Panc1 (cell line): Measurements from ENCODE around the gene KIAA0930. TPM values are rescaled to one million over a fixed set of nuclear protein-coding genes. Genes with fewer than 3 reads are reported as not detected.

Experiments used
- ATAC-seq: fragments of 200-7000 bp; cut with Tn5 transposase; 2 replicates; pipeline ENCODE4 v1.9.1; 2020; ENCODE audit warnings: mild to moderate bottlenecking, moderate library complexity
- BruUV-seq: library from RNA; stranded (reverse); fragments of 400-500 nt; replicated peaks from 2 replicates; lab custom pipeline; 2021; lab: Mats Ljungman, UMichigan
- CTCF ChIA-PET: fragments of 300-600 bp; sonication (Branson Sonifier 250); formaldehyde crosslinking; loops from one replicate; lab custom pipeline; 2022; ENCODE audit warnings: antibody characterized with exemption; lab: Charles Lee
- POLR2A ChIA-PET: fragments of 300-600 bp; sonication (Branson Sonifier 250); formaldehyde crosslinking; loops from one replicate; lab custom pipeline; 2022; ENCODE audit warnings: antibody characterized with exemption; lab: Charles Lee
- DNase-seq: peaks from one replicate; pipeline ENCODE4 v3.0.0-alpha.2; 2010; ENCODE audit warnings: low read depth, low spot score
- H3K27ac ChIP-seq: 2 replicates; pipeline ENCODE4 v1.5.1; 2011; ENCODE audit warnings: mild to moderate bottlenecking, low read length, inconsistent platforms
- H3K27me3 ChIP-seq: fragments of 200-500 bp; sonication (Bioruptor generic); 2 replicates; pipeline ENCODE4 v1.6.0; 2014; ENCODE audit warnings: low read length, inconsistent platforms; ENCODE audit not compliant: control insufficient read depth, insufficient read depth
- H3K36me3 ChIP-seq: fragments of 200-500 bp; sonication (Bioruptor generic); 2 replicates; pipeline ENCODE4 v1.5.1; 2014; ENCODE audit warnings: inconsistent platforms, mild to moderate bottlenecking, low read length, moderate library complexity; ENCODE audit not compliant: control insufficient read depth, insufficient read depth
- H3K4me1 ChIP-seq: 2 replicates; pipeline ENCODE4 v1.5.1; 2011; ENCODE audit warnings: inconsistent platforms, mild to moderate bottlenecking, low read length, moderate library complexity; ENCODE audit not compliant: control insufficient read depth, insufficient read depth
- H3K4me3 ChIP-seq, 2 experiments: 2 replicates each; pipeline ENCODE4 v1.5.1; 2011 to 2012; ENCODE audit warnings: low read depth in 2 of 2, low read length in 2 of 2, mild to moderate bottlenecking in 2 of 2, inconsistent platforms in 1 of 2, moderate library complexity in 1 of 2
- H3K9me3 ChIP-seq: fragments of 200-500 bp; sonication (Bioruptor generic); 2 replicates; pipeline ENCODE4 v1.5.1; 2014; ENCODE audit warnings: low read depth, mild to moderate bottlenecking, inconsistent platforms, low read length, moderate library complexity; ENCODE audit not compliant: control insufficient read depth, insufficient read depth
- POLR2AphosphoS5 ChIP-seq: IDR thresholded peaks from 2 replicates; pipeline ENCODE4 v1.6.1; 2012; ENCODE audit warnings: mild to moderate bottlenecking, low read depth, low read length, moderate library complexity
- SIN3A ChIP-seq: IDR thresholded peaks from 2 replicates; pipeline ENCODE4 v1.6.1; 2012; ENCODE audit warnings: low read depth, mild to moderate bottlenecking, low read length, moderate library complexity, borderline replicate concordance; ENCODE audit not compliant: insufficient read depth
- TCF7L2 ChIP-seq: IDR thresholded peaks from 2 replicates; pipeline ENCODE4 v1.6.1; 2011; ENCODE audit warnings: mild to moderate bottlenecking, low read depth, low read length, inconsistent platforms
- in situ Hi-C: cut with HindIII; loops from 2 replicates; pipeline ENCODE4 v1.10.0; 2016; ENCODE audit warnings: low sequenced_read_pairs, low pct_unique_long_range_greater_than_20kb
- intact Hi-C: fragments of 100-400 bp; cut with micrococcal nuclease; formaldehyde crosslinking; loops from one replicate; pipeline ENCODE4 v1.10.0; 2022; ENCODE audit not compliant: unreplicated experiment
- total RNA-seq: library from RNA; stranded (reverse); gene quantifications from one replicate; pipeline ENCODE4 v1.2.1, GENCODE V29; 2021; ENCODE audit not compliant: unreplicated experiment
- TF ChIP-seq, protein P1 (sequence below), 2 experiments: IDR thresholded peaks; 2 replicates each; pipeline ENCODE4 v1.6.1; 2011 to 2012; ENCODE audit warnings: low read depth in 2 of 2, control low read depth in 1 of 2, low read length in 1 of 2, mild to moderate bottlenecking in 1 of 2, moderate library complexity in 1 of 2; ENCODE audit not compliant: insufficient read depth in 1 of 2
- TF ChIP-seq, protein P2 (sequence below): fragments of 450-650 bp; IDR thresholded peaks from 2 replicates; pipeline ENCODE4 v1.5.1; 2017; ENCODE audit warnings: mild to moderate bottlenecking

Gene KIAA0930
- total RNA-seq, 1 experiment from 2014 or later, result 42.5 TPM

DNA sequence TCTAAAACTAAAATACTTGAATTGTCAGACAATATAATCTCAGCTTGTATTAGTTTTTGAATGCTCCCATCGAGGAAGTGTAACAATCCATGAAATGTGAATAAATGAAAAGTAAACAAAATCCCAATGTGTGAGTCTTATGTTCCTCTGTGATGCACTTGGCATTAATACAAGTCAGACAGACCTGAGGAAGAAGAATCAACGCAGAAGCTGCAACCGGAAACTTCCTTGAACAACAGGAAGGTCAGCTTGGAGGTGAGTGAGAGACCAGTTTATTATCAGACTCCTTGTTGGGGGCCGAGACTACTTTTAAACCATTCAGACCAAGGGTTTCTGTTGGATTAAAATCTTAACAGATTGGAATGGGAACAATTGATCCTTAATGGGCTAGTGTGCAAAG is 52.8 kb downstream of the KIAA0930 start:
- Histone ChIP-seq H3K9me3 (no peaks in the 10 kb centered on the region), H3K27me3 (no peaks in the 10 kb centered on the region), H3K27ac (no peak overlapping the region), H3K4me1 (no peaks in the 10 kb centered on the region), H3K4me3 (no peak overlapping the region), H3K36me3 (peaks cover 3% of the 10 kb centered on the region; the same call in 1 of the 2 replicates)
- TF ChIP-seq TCF7L2 (no peak), SIN3A (no peak), POLR2AphosphoS5 (no peak)
- TF ChIP-seq, protein P1, sequence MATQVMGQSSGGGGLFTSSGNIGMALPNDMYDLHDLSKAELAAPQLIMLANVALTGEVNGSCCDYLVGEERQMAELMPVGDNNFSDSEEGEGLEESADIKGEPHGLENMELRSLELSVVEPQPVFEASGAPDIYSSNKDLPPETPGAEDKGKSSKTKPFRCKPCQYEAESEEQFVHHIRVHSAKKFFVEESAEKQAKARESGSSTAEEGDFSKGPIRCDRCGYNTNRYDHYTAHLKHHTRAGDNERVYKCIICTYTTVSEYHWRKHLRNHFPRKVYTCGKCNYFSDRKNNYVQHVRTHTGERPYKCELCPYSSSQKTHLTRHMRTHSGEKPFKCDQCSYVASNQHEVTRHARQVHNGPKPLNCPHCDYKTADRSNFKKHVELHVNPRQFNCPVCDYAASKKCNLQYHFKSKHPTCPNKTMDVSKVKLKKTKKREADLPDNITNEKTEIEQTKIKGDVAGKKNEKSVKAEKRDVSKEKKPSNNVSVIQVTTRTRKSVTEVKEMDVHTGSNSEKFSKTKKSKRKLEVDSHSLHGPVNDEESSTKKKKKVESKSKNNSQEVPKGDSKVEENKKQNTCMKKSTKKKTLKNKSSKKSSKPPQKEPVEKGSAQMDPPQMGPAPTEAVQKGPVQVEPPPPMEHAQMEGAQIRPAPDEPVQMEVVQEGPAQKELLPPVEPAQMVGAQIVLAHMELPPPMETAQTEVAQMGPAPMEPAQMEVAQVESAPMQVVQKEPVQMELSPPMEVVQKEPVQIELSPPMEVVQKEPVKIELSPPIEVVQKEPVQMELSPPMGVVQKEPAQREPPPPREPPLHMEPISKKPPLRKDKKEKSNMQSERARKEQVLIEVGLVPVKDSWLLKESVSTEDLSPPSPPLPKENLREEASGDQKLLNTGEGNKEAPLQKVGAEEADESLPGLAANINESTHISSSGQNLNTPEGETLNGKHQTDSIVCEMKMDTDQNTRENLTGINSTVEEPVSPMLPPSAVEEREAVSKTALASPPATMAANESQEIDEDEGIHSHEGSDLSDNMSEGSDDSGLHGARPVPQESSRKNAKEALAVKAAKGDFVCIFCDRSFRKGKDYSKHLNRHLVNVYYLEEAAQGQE (IDR thresholded peaks at IDR 0.05; ENCODE audit: insufficient read depth in 1 of 2, low read depth in 2 of 2, low read length in 1 of 2), result no peak
- TF ChIP-seq, protein P2, sequence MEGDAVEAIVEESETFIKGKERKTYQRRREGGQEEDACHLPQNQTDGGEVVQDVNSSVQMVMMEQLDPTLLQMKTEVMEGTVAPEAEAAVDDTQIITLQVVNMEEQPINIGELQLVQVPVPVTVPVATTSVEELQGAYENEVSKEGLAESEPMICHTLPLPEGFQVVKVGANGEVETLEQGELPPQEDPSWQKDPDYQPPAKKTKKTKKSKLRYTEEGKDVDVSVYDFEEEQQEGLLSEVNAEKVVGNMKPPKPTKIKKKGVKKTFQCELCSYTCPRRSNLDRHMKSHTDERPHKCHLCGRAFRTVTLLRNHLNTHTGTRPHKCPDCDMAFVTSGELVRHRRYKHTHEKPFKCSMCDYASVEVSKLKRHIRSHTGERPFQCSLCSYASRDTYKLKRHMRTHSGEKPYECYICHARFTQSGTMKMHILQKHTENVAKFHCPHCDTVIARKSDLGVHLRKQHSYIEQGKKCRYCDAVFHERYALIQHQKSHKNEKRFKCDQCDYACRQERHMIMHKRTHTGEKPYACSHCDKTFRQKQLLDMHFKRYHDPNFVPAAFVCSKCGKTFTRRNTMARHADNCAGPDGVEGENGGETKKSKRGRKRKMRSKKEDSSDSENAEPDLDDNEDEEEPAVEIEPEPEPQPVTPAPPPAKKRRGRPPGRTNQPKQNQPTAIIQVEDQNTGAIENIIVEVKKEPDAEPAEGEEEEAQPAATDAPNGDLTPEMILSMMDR, result no peak
- ChIA-PET CTCF (no interaction called here), POLR2A (no interaction called here)
- no peak for DNase-seq
- no TSS peak for BruUV-seq
- in situ Hi-C loops, result no loop called here
- no peak for ATAC-seq
- intact Hi-C loops, result no loop called here

DNA sequence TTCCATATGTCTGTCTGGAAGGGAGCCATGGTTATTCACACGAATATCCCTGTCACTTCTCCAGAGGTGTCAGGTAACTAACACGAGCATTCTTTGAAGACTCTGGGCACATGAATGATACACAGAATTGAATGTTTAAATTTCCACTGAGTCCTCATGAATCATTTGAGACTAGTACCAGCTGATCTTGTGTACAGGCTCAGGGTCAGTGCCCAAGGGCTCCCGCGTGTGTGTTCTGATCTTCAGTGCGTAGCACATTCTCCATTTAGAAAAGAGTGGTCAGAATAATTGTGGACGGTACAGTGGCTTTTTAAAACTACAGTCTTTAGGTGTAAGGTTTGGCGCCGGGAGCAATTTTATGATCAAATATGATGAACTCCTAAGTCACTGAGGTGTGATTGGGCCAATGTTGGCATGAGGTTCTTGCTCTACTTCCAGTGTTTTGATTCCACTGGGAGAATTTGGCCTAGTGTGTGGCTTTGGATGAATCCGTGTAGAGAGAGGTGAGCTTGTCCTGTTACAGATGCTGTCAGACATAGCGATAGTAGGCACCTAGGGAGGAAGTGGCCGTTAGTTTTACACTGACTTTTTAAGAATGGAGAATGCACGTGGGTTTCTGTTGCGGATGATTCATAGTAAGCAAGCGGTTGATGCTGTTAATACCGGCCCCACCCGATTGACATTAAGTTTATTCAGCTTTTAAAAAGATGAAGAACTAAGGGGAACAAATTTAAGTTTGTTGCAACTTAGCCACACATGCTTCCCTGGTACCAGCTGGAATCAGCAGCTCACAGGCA is 54.8 kb downstream of the KIAA0930 start:
- intact Hi-C loops (no loop called here), in situ Hi-C loops (no loop called here)
- no peaks in the 10 kb centered on the region for H3K9me3 ChIP-seq
- TF ChIP-seq SIN3A (no peak), TCF7L2 (no peak), POLR2AphosphoS5 (no peak)
- TF ChIP-seq, protein P2, result no peak
- TF ChIP-seq, protein P1 (IDR thresholded peaks at IDR 0.05; ENCODE audit: insufficient read depth in 1 of 2, low read depth in 2 of 2, low read length in 1 of 2), result no peak
- H3K4me3 ChIP-seq, result no peak overlapping the region
- BruUV-seq, result no TSS peak
- ChIA-PET POLR2A (no interaction called here), CTCF (no interaction called here)
- no peaks in the 10 kb centered on the region for H3K4me1 ChIP-seq
- H3K27me3 ChIP-seq, result no peaks in the 10 kb centered on the region
- peaks cover 8% of the 10 kb centered on the region for H3K36me3 ChIP-seq
- ATAC-seq, result no peak
- H3K27ac ChIP-seq, result no peak overlapping the region
- DNase-seq, result no peak
